ENCODE results near the gene KRT74.

KRT74 gene

DNA sequence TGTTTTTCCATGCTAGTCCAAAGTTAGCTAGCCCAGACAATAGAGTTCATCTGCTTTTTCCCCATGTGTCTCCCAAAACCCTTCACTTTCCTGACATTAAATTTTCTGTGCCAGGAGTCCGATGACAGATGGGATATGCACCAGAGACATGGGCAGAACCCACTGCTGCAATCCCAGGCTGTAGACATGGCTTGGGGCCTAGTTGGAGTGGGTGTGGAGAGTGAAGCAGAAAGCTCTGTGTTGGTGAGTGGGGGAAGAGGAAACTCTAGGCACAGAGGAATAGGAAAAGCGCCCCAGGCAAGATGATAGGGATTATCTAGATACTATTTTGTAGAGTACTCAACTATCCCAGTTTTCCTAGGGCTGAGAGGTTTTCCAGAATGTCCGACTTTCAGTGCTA is 4.8 kb upstream of the KRT74 start:
- no peak overlapping the region for H3K9ac ChIP-seq (ENCODE audit: low read length)
- H3K4me3 ChIP-seq (ENCODE audit: low read length) = no peak overlapping the region
- H3K79me2 ChIP-seq (ENCODE audit: control insufficient read depth, insufficient read depth, low read length) = no peaks in the 10 kb centered on the region
- H2BK5ac ChIP-seq (ENCODE audit: low read length) = no peak overlapping the region
- no peak overlapping the region for H3K27ac ChIP-seq (ENCODE audit: low read depth, low read length)
- no peaks in the 10 kb centered on the region for H3K79me1 ChIP-seq (ENCODE audit: low read length)
- no peak overlapping the region for H4K8ac ChIP-seq (ENCODE audit: low read depth, low read length)
- no CpG with 5 or more reads among the region's 3 CpGs for WGBS (ENCODE audit: extremely low coverage, insufficient coverage, low lambda C conversion rate)
- DNase-seq = no peak
- no peak overlapping the region for H3K18ac ChIP-seq (ENCODE audit: low read length)
- no peaks in the 10 kb centered on the region for H3K27me3 ChIP-seq (ENCODE audit: insufficient read depth, low read length, poor library complexity)
- peaks cover 5% of the 10 kb centered on the region for H3K4me1 ChIP-seq (ENCODE audit: control insufficient read depth, low read depth, low read length)
- H2AK5ac ChIP-seq (ENCODE audit: low read length) = no peak overlapping the region
- H3K4ac ChIP-seq (ENCODE audit: low read depth, low read length) = no peak overlapping the region
- no peak overlapping the region for H2BK120ac ChIP-seq (ENCODE audit: low read depth, low read length)
- H3K23ac ChIP-seq (ENCODE audit: low read length) = no peak overlapping the region
- H4K5ac ChIP-seq (ENCODE audit: low read length) = no peak overlapping the region
- no peak overlapping the region for H2BK15ac ChIP-seq (replicated peaks; ENCODE audit: low read depth)
- no peak overlapping the region for H3K56ac ChIP-seq (ENCODE audit: low read length)
- H3K4me2 ChIP-seq (ENCODE audit: low read length) = no peak overlapping the region
- no peaks in the 10 kb centered on the region for H3K36me3 ChIP-seq (ENCODE audit: control insufficient read depth, insufficient read depth, low read length)

DNA sequence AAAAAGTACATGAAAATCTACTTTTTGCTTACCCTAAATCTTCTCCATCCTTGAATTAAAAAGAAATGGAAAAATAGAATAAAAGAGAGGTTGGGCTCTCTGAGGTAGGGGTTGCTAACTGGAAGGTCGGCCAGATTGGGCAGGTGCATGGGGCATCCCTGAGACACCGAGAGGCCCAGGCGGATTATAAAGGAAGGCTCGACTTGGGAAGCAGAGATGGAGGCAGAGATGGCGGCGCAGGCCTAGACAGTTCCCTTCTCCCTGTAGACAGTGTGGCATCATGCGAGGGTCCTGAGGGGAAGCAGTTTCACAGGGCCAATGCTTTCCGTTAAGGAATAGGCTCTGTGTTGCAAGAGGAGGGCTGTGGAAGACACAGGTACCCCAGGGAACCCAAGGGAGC is 3.7 kb upstream of the KRT74 start:
- H3K79me2 ChIP-seq (ENCODE audit: control insufficient read depth, insufficient read depth, low read length) = no peaks in the 10 kb centered on the region
- H3K79me1 ChIP-seq (ENCODE audit: low read length) = no peaks in the 10 kb centered on the region
- H4K8ac ChIP-seq (ENCODE audit: low read depth, low read length) = no peak overlapping the region
- no peak overlapping the region for H3K18ac ChIP-seq (ENCODE audit: low read length)
- DNase-seq = no peak
- H4K5ac ChIP-seq (ENCODE audit: low read length) = no peak overlapping the region
- no peak overlapping the region for H3K23ac ChIP-seq (ENCODE audit: low read length)
- H3K56ac ChIP-seq (ENCODE audit: low read length) = no peak overlapping the region
- no peak overlapping the region for H3K9ac ChIP-seq (ENCODE audit: low read length)
- H2BK15ac ChIP-seq (replicated peaks; ENCODE audit: low read depth) = no peak overlapping the region
- H3K27ac ChIP-seq (ENCODE audit: low read depth, low read length) = no peak overlapping the region
- no CpG with 5 or more reads among the region's 8 CpGs for WGBS (ENCODE audit: extremely low coverage, insufficient coverage, low lambda C conversion rate)
- no peak overlapping the region for H2BK5ac ChIP-seq (ENCODE audit: low read length)
- no peak overlapping the region for H3K4ac ChIP-seq (ENCODE audit: low read depth, low read length)
- no peak overlapping the region for H2AK5ac ChIP-seq (ENCODE audit: low read length)
- H2BK120ac ChIP-seq (ENCODE audit: low read depth, low read length) = no peak overlapping the region
- H3K4me3 ChIP-seq (ENCODE audit: low read length) = no peak overlapping the region
- H3K27me3 ChIP-seq (ENCODE audit: insufficient read depth, low read length, poor library complexity) = no peaks in the 10 kb centered on the region
- H3K4me2 ChIP-seq (ENCODE audit: low read length) = no peak overlapping the region
- H3K36me3 ChIP-seq (ENCODE audit: control insufficient read depth, insufficient read depth, low read length) = no peaks in the 10 kb centered on the region
- H3K4me1 ChIP-seq (ENCODE audit: control insufficient read depth, low read depth, low read length) = peaks cover 5% of the 10 kb centered on the region

DNA sequence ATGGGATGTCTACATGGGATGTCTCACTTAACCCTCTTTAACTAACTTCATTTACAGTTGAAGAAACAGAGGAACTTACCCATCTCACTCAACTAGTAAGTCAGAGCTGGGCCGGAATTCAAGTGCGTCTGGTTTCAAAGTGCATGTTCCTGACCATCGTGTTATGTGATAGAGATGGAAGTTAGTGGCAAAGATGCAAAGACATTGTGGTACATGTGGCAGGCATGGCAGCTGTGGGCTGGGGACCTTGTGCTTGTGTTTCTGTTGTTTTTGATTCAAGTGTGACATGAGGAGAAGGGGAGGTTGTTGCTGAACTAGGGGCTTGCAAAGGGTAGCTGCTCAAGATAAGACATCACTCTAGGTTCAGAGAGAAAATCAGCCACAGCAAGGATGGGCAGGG is 2.3 kb upstream of the KRT74 start:
- no peak overlapping the region for H2AK5ac ChIP-seq (ENCODE audit: low read length)
- no peak overlapping the region for H3K23ac ChIP-seq (ENCODE audit: low read length)
- no peak overlapping the region for H3K4me3 ChIP-seq (ENCODE audit: low read length)
- no peak overlapping the region for H2BK15ac ChIP-seq (replicated peaks; ENCODE audit: low read depth)
- H3K18ac ChIP-seq (ENCODE audit: low read length) = no peak overlapping the region
- WGBS (ENCODE audit: extremely low coverage, insufficient coverage, low lambda C conversion rate) = no CpG with 5 or more reads among the region's 3 CpGs
- no peaks in the 10 kb centered on the region for H3K27me3 ChIP-seq (ENCODE audit: insufficient read depth, low read length, poor library complexity)
- H3K9ac ChIP-seq (ENCODE audit: low read length) = no peak overlapping the region
- H3K36me3 ChIP-seq (ENCODE audit: control insufficient read depth, insufficient read depth, low read length) = no peaks in the 10 kb centered on the region
- no peak overlapping the region for H3K27ac ChIP-seq (ENCODE audit: low read depth, low read length)
- H3K56ac ChIP-seq (ENCODE audit: low read length) = no peak overlapping the region
- H3K79me1 ChIP-seq (ENCODE audit: low read length) = no peaks in the 10 kb centered on the region
- H3K4me2 ChIP-seq (ENCODE audit: low read length) = no peak overlapping the region
- H4K8ac ChIP-seq (ENCODE audit: low read depth, low read length) = no peak overlapping the region
- H4K5ac ChIP-seq (ENCODE audit: low read length) = no peak overlapping the region
- DNase-seq = no peak
- H2BK5ac ChIP-seq (ENCODE audit: low read length) = no peak overlapping the region
- no peak overlapping the region for H2BK120ac ChIP-seq (ENCODE audit: low read depth, low read length)
- peaks cover 5% of the 10 kb centered on the region for H3K4me1 ChIP-seq (ENCODE audit: control insufficient read depth, low read depth, low read length)
- H3K4ac ChIP-seq (ENCODE audit: low read depth, low read length) = no peak overlapping the region
- H3K79me2 ChIP-seq (ENCODE audit: control insufficient read depth, insufficient read depth, low read length) = no peaks in the 10 kb centered on the region

DNA sequence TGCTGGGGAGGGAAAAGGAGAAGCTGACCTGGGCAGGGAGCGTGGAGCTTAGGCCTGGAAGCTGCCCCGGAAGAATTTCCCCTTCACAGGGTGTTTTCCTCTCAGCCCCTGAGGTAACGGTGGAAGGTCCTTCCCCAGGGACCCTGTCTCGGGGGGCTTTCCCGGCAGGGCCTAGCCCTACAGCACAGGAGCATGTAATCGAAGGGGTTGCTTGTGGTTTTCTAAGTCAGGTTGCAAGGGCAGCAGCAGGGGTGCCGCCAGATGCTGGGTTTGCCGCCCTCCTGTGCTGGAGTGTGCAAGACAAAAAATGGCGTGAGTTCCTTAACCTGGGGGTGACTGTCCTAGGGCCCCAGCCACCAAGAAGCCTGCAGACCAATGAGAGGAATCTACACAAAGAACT is 1.6 kb upstream of the KRT74 start:
- no peaks in the 10 kb centered on the region for H3K79me1 ChIP-seq (ENCODE audit: low read length)
- H2BK15ac ChIP-seq (replicated peaks; ENCODE audit: low read depth) = no peak overlapping the region
- no peak overlapping the region for H3K23ac ChIP-seq (ENCODE audit: low read length)
- no peaks in the 10 kb centered on the region for H3K4me1 ChIP-seq (ENCODE audit: control insufficient read depth, low read depth, low read length)
- no peak overlapping the region for H3K18ac ChIP-seq (ENCODE audit: low read length)
- no peak overlapping the region for H3K4me3 ChIP-seq (ENCODE audit: low read length)
- H3K9ac ChIP-seq (ENCODE audit: low read length) = no peak overlapping the region
- no peaks in the 10 kb centered on the region for H3K36me3 ChIP-seq (ENCODE audit: control insufficient read depth, insufficient read depth, low read length)
- no peak overlapping the region for H3K4me2 ChIP-seq (ENCODE audit: low read length)
- no peak overlapping the region for H3K27ac ChIP-seq (ENCODE audit: low read depth, low read length)
- no CpG with 5 or more reads among the region's 9 CpGs for WGBS (ENCODE audit: extremely low coverage, insufficient coverage, low lambda C conversion rate)
- no peak overlapping the region for H3K56ac ChIP-seq (ENCODE audit: low read length)
- H3K79me2 ChIP-seq (ENCODE audit: control insufficient read depth, insufficient read depth, low read length) = no peaks in the 10 kb centered on the region
- no peak overlapping the region for H2BK5ac ChIP-seq (ENCODE audit: low read length)
- no peak overlapping the region for H4K5ac ChIP-seq (ENCODE audit: low read length)
- H4K8ac ChIP-seq (ENCODE audit: low read depth, low read length) = no peak overlapping the region
- H3K4ac ChIP-seq (ENCODE audit: low read depth, low read length) = no peak overlapping the region
- no peak overlapping the region for H2AK5ac ChIP-seq (ENCODE audit: low read length)
- no peak overlapping the region for H2BK120ac ChIP-seq (ENCODE audit: low read depth, low read length)
- no peaks in the 10 kb centered on the region for H3K27me3 ChIP-seq (ENCODE audit: insufficient read depth, low read length, poor library complexity)
- no peak for DNase-seq

DNA sequence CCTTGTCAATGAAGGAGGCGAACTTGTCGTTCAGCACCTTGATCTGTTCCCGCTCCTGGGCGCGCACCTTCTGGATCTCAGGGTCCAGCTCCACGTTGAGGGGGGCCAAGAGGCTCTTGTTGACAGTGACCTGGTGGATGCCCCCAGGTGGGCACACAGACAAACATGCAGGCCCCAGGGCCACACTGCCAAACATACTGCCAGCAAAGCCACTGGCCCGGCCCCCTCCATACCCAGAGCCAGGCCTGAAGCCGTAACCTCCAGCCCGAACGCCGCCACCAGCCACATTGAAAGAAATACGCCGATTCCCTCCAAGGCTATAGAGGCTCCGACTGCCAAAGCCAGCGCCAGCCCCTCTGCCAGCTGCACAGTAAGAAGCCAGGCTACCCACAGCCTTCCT is 337 bp downstream of the KRT74 start:
- Histone ChIP-seq H3K9ac (ENCODE audit: low read length) (no peak overlapping the region), H2BK15ac (replicated peaks; ENCODE audit: low read depth) (no peak overlapping the region), H3K4ac (ENCODE audit: low read depth, low read length) (no peak overlapping the region), H3K4me1 (ENCODE audit: control insufficient read depth, low read depth, low read length) (no peaks in the 10 kb centered on the region), H2AK5ac (ENCODE audit: low read length) (no peak overlapping the region), H3K79me1 (ENCODE audit: low read length) (no peaks in the 10 kb centered on the region), H3K4me2 (ENCODE audit: low read length) (no peak overlapping the region), H3K23ac (ENCODE audit: low read length) (no peak overlapping the region), H3K4me3 (ENCODE audit: low read length) (no peak overlapping the region), H2BK120ac (ENCODE audit: low read depth, low read length) (no peak overlapping the region), H3K27ac (ENCODE audit: low read depth, low read length) (no peak overlapping the region), H3K18ac (ENCODE audit: low read length) (no peak overlapping the region), H2BK5ac (ENCODE audit: low read length) (no peak overlapping the region), H3K27me3 (ENCODE audit: insufficient read depth, low read length, poor library complexity) (no peaks in the 10 kb centered on the region), H4K8ac (ENCODE audit: low read depth, low read length) (no peak overlapping the region), H4K5ac (ENCODE audit: low read length) (no peak overlapping the region), H3K36me3 (ENCODE audit: control insufficient read depth, insufficient read depth, low read length) (no peaks in the 10 kb centered on the region), H3K79me2 (ENCODE audit: control insufficient read depth, insufficient read depth, low read length) (no peaks in the 10 kb centered on the region), H3K56ac (ENCODE audit: low read length) (no peak overlapping the region)
- DNase-seq = no peak
- WGBS (ENCODE audit: extremely low coverage, insufficient coverage, low lambda C conversion rate) = no CpG with 5 or more reads among the region's 15 CpGs

DNA sequence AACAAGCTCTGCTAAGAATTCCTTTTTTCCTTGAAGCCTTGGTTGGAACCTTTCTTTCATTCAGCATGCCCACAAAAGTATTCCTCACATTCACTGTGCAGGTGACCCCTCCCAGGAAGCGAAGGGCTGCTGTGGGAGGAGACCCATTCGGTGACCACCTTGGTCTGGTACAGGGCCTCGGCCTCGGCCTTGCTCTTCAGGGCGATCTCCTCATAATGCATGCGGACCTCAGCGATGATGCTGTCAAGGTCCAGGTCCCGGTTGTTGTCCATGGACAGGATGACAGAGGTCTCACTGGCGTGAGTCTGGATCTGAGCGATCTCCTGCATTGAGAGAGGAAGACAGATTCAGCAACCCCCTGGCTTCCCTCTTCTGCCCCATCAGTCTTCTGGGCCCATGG is 3.1 kb downstream of the KRT74 start:
- Histone ChIP-seq H3K4ac (ENCODE audit: low read depth, low read length) (no peak overlapping the region), H3K18ac (ENCODE audit: low read length) (no peak overlapping the region), H3K36me3 (ENCODE audit: control insufficient read depth, insufficient read depth, low read length) (no peaks in the 10 kb centered on the region), H3K4me2 (ENCODE audit: low read length) (no peak overlapping the region), H2BK15ac (replicated peaks; ENCODE audit: low read depth) (no peak overlapping the region), H2BK120ac (ENCODE audit: low read depth, low read length) (no peak overlapping the region), H3K4me3 (ENCODE audit: low read length) (no peak overlapping the region), H2BK5ac (ENCODE audit: low read length) (no peak overlapping the region), H4K8ac (ENCODE audit: low read depth, low read length) (no peak overlapping the region), H4K5ac (ENCODE audit: low read length) (no peak overlapping the region), H3K4me1 (ENCODE audit: control insufficient read depth, low read depth, low read length) (no peaks in the 10 kb centered on the region), H3K56ac (ENCODE audit: low read length) (no peak overlapping the region), H3K23ac (ENCODE audit: low read length) (no peak overlapping the region), H2AK5ac (ENCODE audit: low read length) (no peak overlapping the region), H3K27ac (ENCODE audit: low read depth, low read length) (no peak overlapping the region), H3K27me3 (ENCODE audit: insufficient read depth, low read length, poor library complexity) (no peaks in the 10 kb centered on the region), H3K79me1 (ENCODE audit: low read length) (no peaks in the 10 kb centered on the region), H3K9ac (ENCODE audit: low read length) (no peak overlapping the region), H3K79me2 (ENCODE audit: control insufficient read depth, insufficient read depth, low read length) (no peaks in the 10 kb centered on the region)
- no CpG with 5 or more reads among the region's 10 CpGs for WGBS (ENCODE audit: extremely low coverage, insufficient coverage, low lambda C conversion rate)
- no peak for DNase-seq

All from mesendoderm (in vitro differentiated cells).